ENCODE results near the gene LIN37.
A peak's percentile ranks its signal among the peaks of the same experiment; 100 is the strongest.

Gene LIN37

GRCh38 chr19:35739275-35740107 lies 8.9 kb upstream of the LIN37 start:
- Mint-ChIP-seq H3K27ac (peak overlapping the region; percentile 81), H3K9me3 (no peaks in the 10 kb centered on the region), H3K27me3 (no peaks in the 10 kb centered on the region), H3K36me3 (peaks cover 4% of the 10 kb centered on the region), H3K4me1 (peaks cover 59% of the 10 kb centered on the region), H3K4me3 (peak overlapping the region; percentile 90)

DNA sequence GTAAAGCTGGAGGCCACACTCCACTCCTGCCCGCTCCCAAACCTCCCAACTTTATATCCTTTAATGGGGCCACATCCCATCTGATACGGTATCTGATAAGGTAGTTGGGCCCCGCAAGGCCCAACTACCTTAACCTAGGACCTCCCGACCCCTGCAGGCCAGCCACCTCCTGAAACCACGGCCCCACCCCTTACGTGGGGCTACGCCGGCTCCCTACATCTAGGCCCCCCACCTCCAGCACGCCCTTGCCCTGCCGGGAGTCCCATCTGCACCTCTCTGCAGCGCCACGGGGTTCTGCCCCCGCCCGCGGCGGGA lies 8.3 kb upstream of the LIN37 start:
- H3K9me3 Mint-ChIP-seq: no peaks in the 10 kb centered on the region
- H3K4me1 Mint-ChIP-seq: peaks cover 60% of the 10 kb centered on the region
- H3K27me3 Mint-ChIP-seq: no peaks in the 10 kb centered on the region
- peaks cover 4% of the 10 kb centered on the region for H3K36me3 Mint-ChIP-seq
- H3K4me3 Mint-ChIP-seq: peak overlapping the region; percentile 90
- H3K27ac Mint-ChIP-seq: no peak overlapping the region

GRCh38 chr19:35740423-35741202 lies 7.8 kb upstream of the LIN37 start:
- H3K36me3 Mint-ChIP-seq: peaks cover 3% of the 10 kb centered on the region
- peak overlapping the region; percentile 90 for H3K4me3 Mint-ChIP-seq

DNA sequence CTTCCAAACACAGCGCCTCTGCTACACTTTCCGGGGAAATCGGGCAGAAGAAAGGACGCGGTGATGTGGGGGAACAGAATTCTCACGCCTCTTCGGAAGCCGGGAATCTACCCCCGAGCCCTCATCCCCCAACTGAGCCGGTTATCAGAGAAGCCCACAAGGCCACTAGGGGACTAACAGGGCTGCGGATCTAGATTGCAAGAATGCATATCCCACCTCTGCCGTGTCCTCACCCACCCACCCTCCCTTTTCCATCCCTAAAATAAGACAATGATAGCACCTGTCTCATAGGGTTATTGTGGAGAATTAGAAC lies 7.2 kb upstream of the LIN37 start:
- Mint-ChIP-seq H3K27ac (peak overlapping the region; percentile 93), H3K4me3 (peak overlapping the region; percentile 90), H3K9me3 (no peaks in the 10 kb centered on the region), H3K36me3 (peaks cover 2% of the 10 kb centered on the region), H3K27me3 (no peaks in the 10 kb centered on the region), H3K4me1 (peaks cover 63% of the 10 kb centered on the region)

More at GRCh38 chr19:35740423-35741202, 7.8 kb upstream of the LIN37 start:
- peaks cover 60% of the 10 kb centered on the region for H3K4me1 Mint-ChIP-seq
- no peaks in the 10 kb centered on the region for H3K27me3 Mint-ChIP-seq
- H3K27ac Mint-ChIP-seq: peak overlapping the region; percentile 93
- no peaks in the 10 kb centered on the region for H3K9me3 Mint-ChIP-seq

GRCh38 chr19:35742121-35742724 lies 6.2 kb upstream of the LIN37 start, which contains the start of gene IGFLR1:
Gene IGFLR1 (minus strand): TSS chr19:35742452. CDS start chr19:35741180, 1,272 bp downstream.
- Mint-ChIP-seq H3K4me3 (peak within 1 kb of the TSS; percentile 89), H3K4me1 (peaks cover 60% of the 10 kb centered on the region), H3K27me3 (no peaks in the 10 kb centered on the region), H3K27ac (peak within 1 kb of the TSS; percentile 99), H3K9me3 (no peaks in the 10 kb centered on the region), H3K36me3 (peaks cover 2% of the 10 kb centered on the region)

DNA sequence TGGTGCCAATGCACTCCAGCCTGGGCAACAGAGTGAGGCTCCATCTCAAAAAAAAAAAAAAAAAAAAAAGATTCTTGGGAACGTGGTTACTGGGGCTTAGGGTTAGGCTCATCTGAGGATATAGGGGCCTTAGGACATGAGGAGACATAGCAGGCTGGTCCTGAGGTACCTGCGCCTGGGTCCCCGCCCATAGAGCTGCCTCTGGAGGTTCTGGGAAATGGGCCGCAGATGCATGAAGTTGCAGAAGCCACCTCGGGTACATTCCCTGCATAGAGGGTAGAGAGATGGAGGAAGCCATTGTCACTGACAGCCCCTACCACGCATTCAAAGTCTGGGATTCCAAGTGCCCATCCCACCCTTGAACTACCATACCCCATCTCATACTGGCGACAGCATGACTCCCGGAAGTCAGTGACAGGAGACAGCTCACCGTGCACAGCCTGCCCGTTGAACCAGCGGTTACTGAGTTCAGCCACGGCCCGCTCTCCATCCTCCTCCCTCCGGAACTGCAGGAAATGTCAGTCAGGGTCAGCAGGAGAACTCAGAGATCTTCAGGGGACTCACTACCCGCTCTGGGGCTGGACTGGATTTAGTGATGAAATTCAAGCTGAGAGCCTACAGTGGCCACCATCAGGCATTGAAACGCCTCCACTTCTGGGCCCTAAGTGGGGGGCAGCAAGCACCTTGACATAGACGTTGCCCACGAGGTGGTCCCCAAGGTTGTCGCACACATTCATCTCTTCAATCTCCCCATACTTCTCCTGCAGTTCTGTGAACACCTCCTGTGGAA lies 4.5 kb upstream of the LIN37 start:
- H3K27ac Mint-ChIP-seq: peak overlapping the region; percentile 97
- no peaks in the 10 kb centered on the region for H3K27me3 Mint-ChIP-seq
- H3K4me1 Mint-ChIP-seq: peaks cover 65% of the 10 kb centered on the region
- H3K4me3 Mint-ChIP-seq: peak overlapping the region; percentile 91
- peaks cover 2% of the 10 kb centered on the region for H3K36me3 Mint-ChIP-seq
- H3K9me3 Mint-ChIP-seq: no peaks in the 10 kb centered on the region

DNA sequence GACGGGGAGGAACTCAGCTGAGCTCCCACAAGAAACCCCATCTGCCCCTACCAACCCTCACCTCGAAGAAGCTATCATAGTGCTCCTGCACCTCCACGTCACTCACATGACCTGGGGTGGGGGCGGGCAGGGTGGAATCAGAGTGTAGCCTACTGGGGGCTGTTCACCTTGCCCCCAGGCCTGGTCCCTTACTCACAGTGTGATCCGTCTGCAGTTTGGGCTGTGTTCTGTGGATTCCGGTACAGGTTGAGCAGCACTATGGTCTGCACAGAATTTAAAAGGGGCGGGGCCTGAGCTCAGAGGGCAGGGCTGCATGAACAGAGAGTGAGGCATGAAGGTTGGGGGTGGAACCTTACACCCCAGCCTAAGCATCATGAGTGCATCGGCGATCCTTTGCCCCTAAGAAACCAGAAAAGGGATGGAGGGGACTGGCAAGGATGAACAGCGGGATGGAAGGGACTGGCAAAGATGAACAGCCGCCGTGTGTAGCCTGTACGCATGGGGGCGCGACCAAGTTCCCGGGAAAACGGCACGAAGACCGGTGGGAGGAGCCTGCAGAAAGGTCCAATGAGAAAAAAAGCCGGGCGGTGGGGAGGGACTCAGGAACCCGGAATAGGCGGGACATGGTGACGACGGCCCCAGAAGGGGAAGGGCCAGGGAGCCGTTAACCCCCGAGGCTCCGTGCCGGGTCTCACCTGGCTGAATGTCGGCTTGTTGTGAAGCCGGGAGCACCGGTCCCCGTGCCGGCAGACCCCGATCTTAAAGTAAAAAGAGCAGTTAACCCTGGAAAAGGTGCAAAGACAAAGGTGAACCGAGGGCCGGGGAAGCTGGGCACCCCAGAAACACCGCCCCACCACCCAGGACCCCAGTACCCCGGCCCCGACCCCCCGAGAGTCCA lies 3.7 kb upstream of the LIN37 start:
- H3K4me1 Mint-ChIP-seq: peaks cover 70% of the 10 kb centered on the region
- peak overlapping the region; percentile 91 for H3K4me3 Mint-ChIP-seq
- H3K27ac Mint-ChIP-seq: peak overlapping the region; percentile 97
- no peaks in the 10 kb centered on the region for H3K27me3 Mint-ChIP-seq
- H3K36me3 Mint-ChIP-seq: peaks cover 2% of the 10 kb centered on the region
- no peaks in the 10 kb centered on the region for H3K9me3 Mint-ChIP-seq

GRCh38 chr19:35745328-35746086 lies 2.9 kb upstream of the LIN37 start, which contains the start of the genes PSENEN and U2AF1L4:
Gene PSENEN (plus strand): TSS chr19:35745651. CDS start chr19:35745931, 280 bp downstream.
Gene U2AF1L4 (minus strand): TSS chr19:35745418. CDS start chr19:35745391, 27 bp downstream.
- Mint-ChIP-seq H3K27me3 (no peaks in the 10 kb centered on the region), H3K27ac (peak within 1 kb of the TSS; percentile 97), H3K4me3 (peak within 1 kb of the TSS; percentile 91), H3K4me1 (peaks cover 70% of the 10 kb centered on the region), H3K9me3 (no peaks in the 10 kb centered on the region), H3K36me3 (peaks cover 2% of the 10 kb centered on the region)

GRCh38 chr19:35746087-35746462 lies 2.3 kb upstream of the LIN37 start:
- Mint-ChIP-seq H3K9me3 (no peaks in the 10 kb centered on the region), H3K36me3 (peaks cover 2% of the 10 kb centered on the region), H3K4me3 (peak overlapping the region; percentile 91), H3K4me1 (peaks cover 64% of the 10 kb centered on the region), H3K27ac (peak overlapping the region; percentile 97), H3K27me3 (no peaks in the 10 kb centered on the region)

GRCh38 chr19:35746531-35746930 lies 1.8 kb upstream of the LIN37 start:
- H3K27ac Mint-ChIP-seq: peak overlapping the region; percentile 91
- H3K4me3 Mint-ChIP-seq: peak overlapping the region; percentile 91
- H3K27me3 Mint-ChIP-seq: no peaks in the 10 kb centered on the region
- H3K9me3 Mint-ChIP-seq: no peaks in the 10 kb centered on the region
- H3K4me1 Mint-ChIP-seq: peaks cover 63% of the 10 kb centered on the region
- peaks cover 2% of the 10 kb centered on the region for H3K36me3 Mint-ChIP-seq

- Mint-ChIP-seq H3K27ac (no peak overlapping the region), H3K4me1 (peaks cover 43% of the 10 kb centered on the region), H3K36me3 (peaks cover 4% of the 10 kb centered on the region)
Measured at GRCh38 chr19:35750167-35750566, 1.8 kb downstream of the LIN37 start.

GRCh38 chr19:35751839-35752745 lies 3.7 kb downstream of the LIN37 start:
- peaks cover 39% of the 10 kb centered on the region for H3K4me1 Mint-ChIP-seq
- no peak overlapping the region for H3K27ac Mint-ChIP-seq
- H3K36me3 Mint-ChIP-seq: peaks cover 4% of the 10 kb centered on the region
- H3K27me3 Mint-ChIP-seq: peaks cover 5% of the 10 kb centered on the region
- H3K9me3 Mint-ChIP-seq: no peaks in the 10 kb centered on the region
- no peak overlapping the region for H3K4me3 Mint-ChIP-seq

More at GRCh38 chr19:35750167-35750566, 1.8 kb downstream of the LIN37 start:
- Mint-ChIP-seq H3K4me3 (peak overlapping the region; percentile 30), H3K27me3 (peaks cover 3% of the 10 kb centered on the region), H3K9me3 (no peaks in the 10 kb centered on the region)
